ENCODE results near the gene NCBP3.
"Not testable (repeated sequence)": the region's sequence is repeated elsewhere in the genome, so short reads cannot be mapped to it uniquely, and the experiment has no call there.

Gene NCBP3

GRCh38 chr17:3880983-3881382, 34.9 kb upstream of the NCBP3 start:
- FAIRE-seq, result no peak

GRCh38 chr17:3879591-3880417, 33.8 kb upstream of the NCBP3 start:
- FAIRE-seq, result no peak

GRCh38 chr17:3879186-3879585, 33.1 kb upstream of the NCBP3 start:
- FAIRE-seq, result no peak

- FAIRE-seq, result no peak
These were observed 31.2 kb upstream of the NCBP3 start for GRCh38 chr17:3877220-3877619.

GRCh38 chr17:3875317-3875716, 29.3 kb upstream of the NCBP3 start:
- no peak for FAIRE-seq

GRCh38 chr17:3873862-3874261, 27.8 kb upstream of the NCBP3 start:
- FAIRE-seq, result no peak

GRCh38 chr17:3870871-3871306, 24.8 kb upstream of the NCBP3 start:
- no peak for FAIRE-seq

GRCh38 chr17:3867606-3868005, 21.6 kb upstream of the NCBP3 start:
- FAIRE-seq, result no peak

GRCh38 chr17:3867106-3867505, 21.1 kb upstream of the NCBP3 start:
- no peak for FAIRE-seq

GRCh38 chr17:3866276-3866675, 20.2 kb upstream of the NCBP3 start:
- FAIRE-seq, result no peak

GRCh38 chr17:3865176-3865575, 19.1 kb upstream of the NCBP3 start:
- no peak for FAIRE-seq

- FAIRE-seq, result no peak
These were observed 18.5 kb upstream of the NCBP3 start for GRCh38 chr17:3864534-3864933.

- FAIRE-seq, result no peak
These were observed 16.0 kb upstream of the NCBP3 start for GRCh38 chr17:3861761-3862681.

- FAIRE-seq, result no peak
These were observed 15.1 kb upstream of the NCBP3 start for GRCh38 chr17:3860939-3861700.

- no peak for FAIRE-seq
These were observed 13.9 kb upstream of the NCBP3 start for GRCh38 chr17:3859940-3860339.

- no peak for FAIRE-seq
These were observed 11.4 kb upstream of the NCBP3 start for GRCh38 chr17:3857261-3858105.

GRCh38 chr17:3854204-3854603, 8.2 kb upstream of the NCBP3 start:
- FAIRE-seq, result not testable (repeated sequence)

- FAIRE-seq, result no peak
These were observed 6.5 kb upstream of the NCBP3 start for GRCh38 chr17:3852561-3852960.

- FAIRE-seq, result no peak
These were observed 5.5 kb upstream of the NCBP3 start for GRCh38 chr17:3851461-3852100.

GRCh38 chr17:3848229-3848835, 2.3 kb upstream of the NCBP3 start:
- no peak for FAIRE-seq

GRCh38 chr17:3847165-3847670, 1.2 kb upstream of the NCBP3 start:
- no peak for FAIRE-seq

All from endometrium (tissue), 2 donors.